ENCODE results near the gene RBBP8.

RBBP8 gene

DNA sequence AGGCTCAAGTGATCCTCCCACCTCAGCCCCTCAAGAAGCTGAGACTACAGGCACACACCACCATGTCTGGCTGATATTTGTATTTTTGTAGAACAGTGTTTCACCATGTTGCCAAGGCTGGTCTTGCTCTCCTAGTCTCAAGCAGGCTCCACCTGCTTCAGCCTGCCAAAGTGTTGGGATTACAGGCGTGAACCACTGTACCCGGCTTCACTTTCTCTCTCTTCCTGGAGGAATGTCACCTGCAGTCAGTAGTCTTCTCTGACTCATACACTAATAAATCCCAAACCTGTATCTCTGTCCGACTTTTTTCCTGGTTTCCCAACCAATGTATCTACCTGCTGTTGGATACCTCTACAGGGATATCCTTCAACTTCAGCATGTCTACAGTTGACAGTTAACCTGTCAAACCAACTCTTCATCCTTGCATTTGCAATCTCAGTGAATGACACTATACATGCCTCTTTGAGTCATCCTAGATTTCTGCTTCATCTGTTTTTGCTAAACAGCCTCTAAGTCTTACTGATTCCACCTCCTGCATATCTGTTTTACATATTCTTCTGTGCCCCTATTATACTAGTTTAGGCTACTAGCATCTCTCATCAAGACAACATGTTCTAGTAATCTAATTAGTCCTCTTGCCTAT lies 54.5 kb downstream of the RBBP8 start:
- H3K27me3 ChIP-seq (ENCODE audit: control insufficient read depth, insufficient read depth, low read length): no peaks in the 10 kb centered on the region
- H3K9ac ChIP-seq (ENCODE audit: low read depth, low read length): no peak overlapping the region
- H3K9me3 ChIP-seq (ENCODE audit: control insufficient read depth, insufficient read depth, low read length): no peaks in the 10 kb centered on the region
- H3K4me3 ChIP-seq (ENCODE audit: low read depth, low read length): no peak overlapping the region
- H3K36me3 ChIP-seq (ENCODE audit: control insufficient read depth, insufficient read depth, low read length): peaks cover 82% of the 10 kb centered on the region
- no peak overlapping the region for H3K27ac ChIP-seq (ENCODE audit: low read depth, low read length)
- H3K4me1 ChIP-seq (ENCODE audit: control insufficient read depth, insufficient read depth, low read length): no peaks in the 10 kb centered on the region

DNA sequence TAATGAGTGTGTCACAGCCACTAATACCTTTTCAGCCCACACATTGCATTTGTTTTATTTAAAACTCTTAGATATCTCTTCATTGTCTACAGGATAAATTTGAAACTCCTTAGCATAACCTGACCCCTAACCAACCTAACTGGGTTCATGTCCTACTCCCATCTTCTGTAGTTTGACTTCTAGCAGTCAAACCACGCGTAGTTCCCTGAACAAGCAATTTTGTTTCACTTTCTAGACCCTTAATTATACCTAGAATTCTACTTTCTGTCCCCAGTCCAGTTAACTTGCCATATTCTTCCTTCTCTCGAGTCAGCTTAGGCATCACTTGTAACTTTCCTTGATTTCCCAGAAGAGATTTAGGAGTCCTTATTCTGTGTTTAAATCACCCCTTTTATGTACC lies 55.1 kb downstream of the RBBP8 start:
- H3K4me1 ChIP-seq (ENCODE audit: control insufficient read depth, insufficient read depth, low read length): no peaks in the 10 kb centered on the region
- H3K36me3 ChIP-seq (ENCODE audit: control insufficient read depth, insufficient read depth, low read length): peaks cover 83% of the 10 kb centered on the region
- H3K9me3 ChIP-seq (ENCODE audit: control insufficient read depth, insufficient read depth, low read length): no peaks in the 10 kb centered on the region
- H3K4me3 ChIP-seq (ENCODE audit: low read depth, low read length): no peak overlapping the region
- H3K27ac ChIP-seq (ENCODE audit: low read depth, low read length): no peak overlapping the region
- no peaks in the 10 kb centered on the region for H3K27me3 ChIP-seq (ENCODE audit: control insufficient read depth, insufficient read depth, low read length)
- no peak overlapping the region for H3K9ac ChIP-seq (ENCODE audit: low read depth, low read length)

DNA sequence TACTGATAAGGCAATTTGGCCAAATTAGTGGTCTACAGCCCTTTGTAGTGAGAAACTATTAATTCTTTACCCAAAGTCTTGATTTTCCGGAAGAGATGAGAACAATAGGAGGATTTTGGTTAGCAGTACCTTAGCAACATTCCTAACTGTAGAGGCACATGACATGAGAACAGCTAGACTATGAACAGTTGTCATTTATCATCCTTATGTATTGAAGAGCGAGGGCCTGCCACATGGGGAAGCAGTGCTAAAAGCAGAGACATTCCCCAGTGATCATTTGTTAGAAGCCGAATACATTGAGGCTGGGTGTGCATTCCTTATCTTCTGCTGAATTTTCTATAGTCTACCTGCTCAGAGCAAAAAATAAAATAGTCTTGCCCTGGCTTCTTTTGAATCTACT lies 65.2 kb downstream of the RBBP8 start:
- H3K36me3 ChIP-seq (ENCODE audit: control insufficient read depth, insufficient read depth, low read length): peaks cover 73% of the 10 kb centered on the region

DNA sequence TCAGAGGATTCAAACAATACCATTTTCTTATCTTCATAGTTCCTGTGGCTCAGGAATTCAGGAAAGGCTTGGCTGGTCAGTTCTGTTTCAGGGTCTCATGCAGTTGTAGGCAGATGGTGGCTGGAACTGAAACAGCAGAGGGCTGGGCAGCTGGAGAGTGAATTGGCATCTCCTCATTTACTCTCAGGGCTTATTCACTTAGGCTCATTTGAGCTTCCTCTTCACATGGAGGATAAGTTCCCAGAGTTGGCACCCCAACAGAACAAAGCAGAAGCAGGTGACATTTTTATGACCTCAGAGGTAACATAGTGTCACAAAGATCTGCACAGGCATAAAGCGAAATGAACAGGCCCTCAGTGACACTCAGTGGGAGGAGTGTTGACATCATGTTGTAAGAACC lies 66.1 kb downstream of the RBBP8 start:
- Histone ChIP-seq H3K4me1 (ENCODE audit: control insufficient read depth, insufficient read depth, low read length) (no peaks in the 10 kb centered on the region), H3K36me3 (ENCODE audit: control insufficient read depth, insufficient read depth, low read length) (peaks cover 76% of the 10 kb centered on the region), H3K27me3 (ENCODE audit: control insufficient read depth, insufficient read depth, low read length) (no peaks in the 10 kb centered on the region), H3K9ac (ENCODE audit: low read depth, low read length) (no peak overlapping the region), H3K4me3 (ENCODE audit: low read depth, low read length) (no peak overlapping the region), H3K27ac (ENCODE audit: low read depth, low read length) (no peak overlapping the region), H3K9me3 (ENCODE audit: control insufficient read depth, insufficient read depth, low read length) (no peaks in the 10 kb centered on the region)

More for the DNA sequence above, 65.2 kb downstream of the RBBP8 start:
- Histone ChIP-seq H3K4me1 (ENCODE audit: control insufficient read depth, insufficient read depth, low read length) (no peaks in the 10 kb centered on the region), H3K4me3 (ENCODE audit: low read depth, low read length) (no peak overlapping the region), H3K27me3 (ENCODE audit: control insufficient read depth, insufficient read depth, low read length) (no peaks in the 10 kb centered on the region), H3K9ac (ENCODE audit: low read depth, low read length) (no peak overlapping the region), H3K9me3 (ENCODE audit: control insufficient read depth, insufficient read depth, low read length) (no peaks in the 10 kb centered on the region), H3K27ac (ENCODE audit: low read depth, low read length) (no peak overlapping the region)

DNA sequence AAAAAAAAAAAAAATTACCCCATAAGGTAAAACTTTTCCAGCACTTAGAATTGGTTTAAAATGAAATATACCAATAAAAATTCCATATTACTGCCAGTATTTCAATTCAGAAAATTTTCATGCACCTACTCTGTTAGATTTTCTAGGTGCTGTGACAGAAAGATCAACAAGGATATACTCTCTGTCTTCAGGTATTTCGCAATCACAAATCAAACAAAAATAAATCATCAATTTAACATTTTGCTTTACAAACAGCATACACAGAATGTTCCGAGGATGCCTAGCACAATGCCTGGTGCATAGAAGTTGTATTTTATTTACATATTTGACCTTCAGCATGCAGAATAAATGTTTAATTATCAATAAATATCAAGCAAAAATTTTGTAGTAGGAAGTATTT lies 66.5 kb downstream of the RBBP8 start:
- peaks cover 80% of the 10 kb centered on the region for H3K36me3 ChIP-seq (ENCODE audit: control insufficient read depth, insufficient read depth, low read length)
- no peaks in the 10 kb centered on the region for H3K9me3 ChIP-seq (ENCODE audit: control insufficient read depth, insufficient read depth, low read length)
- no peak overlapping the region for H3K9ac ChIP-seq (ENCODE audit: low read depth, low read length)
- no peak overlapping the region for H3K4me3 ChIP-seq (ENCODE audit: low read depth, low read length)
- H3K27me3 ChIP-seq (ENCODE audit: control insufficient read depth, insufficient read depth, low read length): no peaks in the 10 kb centered on the region
- H3K27ac ChIP-seq (ENCODE audit: low read depth, low read length): no peak overlapping the region
- no peaks in the 10 kb centered on the region for H3K4me1 ChIP-seq (ENCODE audit: control insufficient read depth, insufficient read depth, low read length)

DNA sequence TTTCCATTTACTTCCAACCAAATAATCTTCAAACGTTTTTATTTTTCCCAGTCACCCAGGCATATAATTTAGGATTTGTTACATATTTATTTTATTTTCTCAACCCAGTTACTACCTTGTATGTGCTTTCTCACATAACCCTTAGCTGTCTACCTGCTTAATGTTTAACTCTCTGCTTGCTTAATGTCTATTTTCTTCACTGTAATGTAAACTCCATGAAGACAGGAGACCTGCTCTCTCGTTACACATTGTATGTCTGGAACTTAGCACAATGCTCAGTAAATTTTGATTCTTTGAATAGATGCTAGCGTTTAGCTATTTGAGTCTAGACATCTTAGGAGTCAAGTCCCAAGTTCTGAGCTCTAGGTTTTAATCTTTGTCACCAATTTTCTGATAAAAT lies 70.2 kb downstream of the RBBP8 start:
- H3K4me1 ChIP-seq (ENCODE audit: control insufficient read depth, insufficient read depth, low read length): no peaks in the 10 kb centered on the region
- no peaks in the 10 kb centered on the region for H3K27me3 ChIP-seq (ENCODE audit: control insufficient read depth, insufficient read depth, low read length)
- no peak overlapping the region for H3K27ac ChIP-seq (ENCODE audit: low read depth, low read length)
- H3K9me3 ChIP-seq (ENCODE audit: control insufficient read depth, insufficient read depth, low read length): no peaks in the 10 kb centered on the region
- H3K9ac ChIP-seq (ENCODE audit: low read depth, low read length): no peak overlapping the region
- no peak overlapping the region for H3K4me3 ChIP-seq (ENCODE audit: low read depth, low read length)
- peaks cover 68% of the 10 kb centered on the region for H3K36me3 ChIP-seq (ENCODE audit: control insufficient read depth, insufficient read depth, low read length)

DNA sequence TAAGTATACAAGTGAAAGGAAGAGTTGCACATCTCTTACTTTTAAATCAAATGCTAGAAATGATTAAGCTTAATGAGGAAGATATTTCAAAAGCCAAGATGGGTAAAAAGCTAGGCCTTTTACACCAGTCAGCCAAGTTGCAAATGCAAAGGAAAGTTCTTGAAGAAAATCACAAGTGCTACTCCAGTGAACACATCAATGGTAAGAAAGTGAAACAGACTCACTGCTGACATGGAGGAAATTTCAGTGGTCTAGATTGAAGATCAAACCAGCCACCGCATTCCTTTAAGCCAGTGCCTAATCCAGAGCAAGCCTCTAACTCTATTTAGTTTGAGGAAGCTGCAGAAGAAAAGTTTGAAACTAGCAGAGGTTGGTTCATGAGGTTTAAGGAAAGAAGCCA lies 79.1 kb downstream of the RBBP8 start:
- Histone ChIP-seq H3K9ac (ENCODE audit: low read depth, low read length) (no peak overlapping the region), H3K4me3 (ENCODE audit: low read depth, low read length) (no peak overlapping the region), H3K9me3 (ENCODE audit: control insufficient read depth, insufficient read depth, low read length) (no peaks in the 10 kb centered on the region), H3K27ac (ENCODE audit: low read depth, low read length) (no peak overlapping the region), H3K36me3 (ENCODE audit: control insufficient read depth, insufficient read depth, low read length) (peaks cover 12% of the 10 kb centered on the region; the same call in 1 of the 2 replicates), H3K27me3 (ENCODE audit: control insufficient read depth, insufficient read depth, low read length) (no peaks in the 10 kb centered on the region), H3K4me1 (ENCODE audit: control insufficient read depth, insufficient read depth, low read length) (no peaks in the 10 kb centered on the region)

DNA sequence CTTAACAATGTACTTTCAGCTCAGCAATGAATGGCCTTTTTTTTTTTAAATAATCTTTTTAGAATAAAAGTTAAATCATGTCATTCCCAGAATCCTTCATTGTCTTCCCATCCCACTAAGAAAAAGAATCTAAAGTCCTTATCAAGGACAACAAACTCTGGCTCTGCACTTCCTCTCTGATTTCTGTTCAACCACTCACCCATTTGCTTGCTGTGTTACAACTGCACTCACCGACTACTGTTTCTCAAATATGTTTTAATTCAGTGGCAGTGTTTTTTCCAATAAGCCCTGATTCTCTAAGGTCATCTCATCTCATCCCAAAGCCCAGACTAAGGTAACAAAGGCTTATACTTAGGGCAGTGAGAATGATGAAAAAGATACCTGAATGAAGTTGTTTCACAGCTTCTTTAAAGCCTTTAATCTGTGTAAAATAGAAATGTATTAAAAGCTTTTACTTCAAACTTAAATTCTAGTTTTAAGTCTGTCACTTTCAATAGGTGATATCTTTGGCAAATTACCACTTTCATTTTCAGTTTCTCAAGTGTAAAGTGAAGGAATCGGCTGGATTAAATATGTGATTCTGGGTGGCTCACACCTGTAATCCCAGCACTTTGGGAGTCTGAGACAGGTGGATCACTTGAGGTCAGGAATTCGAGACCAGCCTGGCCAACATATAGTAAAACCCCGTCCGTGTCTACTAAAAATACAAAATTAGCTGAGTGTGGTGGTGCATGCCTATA lies 87.6 kb downstream of the RBBP8 start:
- no peak overlapping the region for H3K4me3 ChIP-seq (ENCODE audit: low read depth, low read length)
- H3K36me3 ChIP-seq (ENCODE audit: control insufficient read depth, insufficient read depth, low read length): peaks cover 54% of the 10 kb centered on the region

DNA sequence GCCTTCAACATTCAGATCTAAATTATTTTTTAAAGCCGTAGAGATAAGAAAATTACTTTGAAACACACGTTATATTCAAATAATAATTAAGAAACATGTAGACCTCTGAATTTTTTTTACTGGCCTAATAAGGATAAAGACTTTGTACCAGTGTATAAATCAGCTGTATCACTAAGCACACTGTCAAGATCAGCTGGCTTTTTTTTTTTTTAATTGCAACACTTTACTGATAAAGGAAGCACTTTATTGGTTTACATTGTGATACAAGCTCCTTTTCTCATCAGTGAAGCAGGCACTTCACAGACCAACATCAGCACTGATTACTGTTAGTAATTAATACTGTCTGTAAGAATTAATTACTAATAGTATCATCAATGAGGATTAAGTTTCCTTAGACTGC lies 88.5 kb downstream of the RBBP8 start:
- Histone ChIP-seq H3K4me1 (ENCODE audit: control insufficient read depth, insufficient read depth, low read length) (no peaks in the 10 kb centered on the region), H3K4me3 (ENCODE audit: low read depth, low read length) (no peak overlapping the region), H3K27ac (ENCODE audit: low read depth, low read length) (no peak overlapping the region), H3K27me3 (ENCODE audit: control insufficient read depth, insufficient read depth, low read length) (no peaks in the 10 kb centered on the region), H3K36me3 (ENCODE audit: control insufficient read depth, insufficient read depth, low read length) (peaks cover 63% of the 10 kb centered on the region), H3K9ac (ENCODE audit: low read depth, low read length) (no peak overlapping the region), H3K9me3 (ENCODE audit: control insufficient read depth, insufficient read depth, low read length) (no peaks in the 10 kb centered on the region)

More for the DNA sequence above, 87.6 kb downstream of the RBBP8 start:
- Histone ChIP-seq H3K4me1 (ENCODE audit: control insufficient read depth, insufficient read depth, low read length) (no peaks in the 10 kb centered on the region), H3K9me3 (ENCODE audit: control insufficient read depth, insufficient read depth, low read length) (no peaks in the 10 kb centered on the region), H3K27ac (ENCODE audit: low read depth, low read length) (no peak overlapping the region), H3K9ac (ENCODE audit: low read depth, low read length) (no peak overlapping the region), H3K27me3 (ENCODE audit: control insufficient read depth, insufficient read depth, low read length) (no peaks in the 10 kb centered on the region)

DNA sequence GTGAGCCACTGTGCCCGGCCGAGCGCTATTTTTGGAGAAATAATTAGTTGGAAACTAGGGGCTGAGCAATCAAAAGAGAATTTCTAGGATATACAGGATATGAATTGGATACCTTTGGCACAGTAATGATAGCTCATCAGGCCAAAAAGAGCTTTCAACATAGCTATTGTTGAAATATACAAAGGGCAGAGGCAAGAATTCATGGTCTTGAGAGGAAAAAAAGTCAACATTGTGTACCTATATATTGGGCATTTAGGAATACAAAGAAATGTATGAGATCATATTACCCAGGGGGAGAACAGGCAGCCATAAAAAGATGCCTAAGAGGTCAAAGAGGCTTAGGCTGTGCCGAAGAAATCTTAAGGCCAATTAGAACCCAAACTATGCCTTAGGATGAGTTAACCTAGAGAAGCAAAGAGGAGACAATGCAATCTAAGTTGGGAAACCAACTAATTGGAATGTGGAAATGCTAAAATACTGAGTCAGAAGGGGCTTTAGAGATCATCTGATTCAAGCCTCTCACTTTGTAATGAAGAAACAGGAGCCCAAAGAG lies 99.0 kb downstream of the RBBP8 start:
- H3K4me3 ChIP-seq (ENCODE audit: low read depth, low read length): no peak overlapping the region
- no peak overlapping the region for H3K9ac ChIP-seq (ENCODE audit: low read depth, low read length)
- H3K27ac ChIP-seq (ENCODE audit: low read depth, low read length): peak overlapping the region; percentile 46
- H3K27me3 ChIP-seq (ENCODE audit: control insufficient read depth, insufficient read depth, low read length): no peaks in the 10 kb centered on the region
- peaks cover 14% of the 10 kb centered on the region for H3K4me1 ChIP-seq (ENCODE audit: control insufficient read depth, insufficient read depth, low read length)
- H3K9me3 ChIP-seq (ENCODE audit: control insufficient read depth, insufficient read depth, low read length): no peaks in the 10 kb centered on the region
- H3K36me3 ChIP-seq (ENCODE audit: control insufficient read depth, insufficient read depth, low read length): peaks cover 13% of the 10 kb centered on the region

DNA sequence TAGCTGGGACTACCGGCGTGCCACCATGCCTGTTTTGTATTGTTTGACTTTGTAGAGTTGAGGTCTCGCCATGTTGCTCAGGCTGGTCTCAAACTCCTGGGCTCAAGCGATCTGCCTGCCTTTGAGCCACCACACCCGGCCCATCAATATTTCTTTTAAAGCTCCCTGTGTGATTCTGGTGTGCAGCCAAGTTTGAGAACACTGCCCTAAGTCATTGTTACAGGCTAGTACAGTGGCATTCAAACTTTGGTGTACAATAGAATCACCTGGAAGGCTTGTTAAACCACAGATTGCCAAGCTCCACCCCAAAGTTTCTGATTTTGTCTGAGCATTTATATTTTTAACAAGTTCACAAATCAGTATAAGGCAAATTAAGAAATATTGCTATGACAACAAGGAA lies 99.9 kb downstream of the RBBP8 start:
- H3K27ac ChIP-seq (ENCODE audit: low read depth, low read length): no peak overlapping the region
- H3K36me3 ChIP-seq (ENCODE audit: control insufficient read depth, insufficient read depth, low read length): peaks cover 5% of the 10 kb centered on the region
- no peaks in the 10 kb centered on the region for H3K9me3 ChIP-seq (ENCODE audit: control insufficient read depth, insufficient read depth, low read length)
- H3K4me1 ChIP-seq (ENCODE audit: control insufficient read depth, insufficient read depth, low read length): peaks cover 23% of the 10 kb centered on the region
- no peaks in the 10 kb centered on the region for H3K27me3 ChIP-seq (ENCODE audit: control insufficient read depth, insufficient read depth, low read length)
- no peak overlapping the region for H3K4me3 ChIP-seq (ENCODE audit: low read depth, low read length)
- no peak overlapping the region for H3K9ac ChIP-seq (ENCODE audit: low read depth, low read length)

Measured in HUES48 (cell line).